Lower leg skin (tissue), 3 donors: ENCODE data around the gene AKR1C1.
"Not testable (repeated sequence)": the region's sequence is repeated elsewhere in the genome, so short reads cannot be mapped to it uniquely, and the experiment has no call there.

ENCODE experiments used
- CTCF ChIP-seq, 3 donors: fragments of 450-650 bp; IDR thresholded peaks; one replicate each; pipeline ENCODE4 v1.5.1; 2016; ENCODE audit warnings: antibody characterized with exemption in 3 of 3, mild to moderate bottlenecking in 3 of 3, moderate library complexity in 2 of 3
- POLR2A ChIP-seq, 2 donors: fragments of 450-650 bp; IDR thresholded peaks; one replicate each; pipeline ENCODE4 v1.6.1; 2016 to 2017; ENCODE audit warnings: antibody characterized with exemption in 2 of 2, mild to moderate bottlenecking in 1 of 2, moderate library complexity in 1 of 2

DNA sequence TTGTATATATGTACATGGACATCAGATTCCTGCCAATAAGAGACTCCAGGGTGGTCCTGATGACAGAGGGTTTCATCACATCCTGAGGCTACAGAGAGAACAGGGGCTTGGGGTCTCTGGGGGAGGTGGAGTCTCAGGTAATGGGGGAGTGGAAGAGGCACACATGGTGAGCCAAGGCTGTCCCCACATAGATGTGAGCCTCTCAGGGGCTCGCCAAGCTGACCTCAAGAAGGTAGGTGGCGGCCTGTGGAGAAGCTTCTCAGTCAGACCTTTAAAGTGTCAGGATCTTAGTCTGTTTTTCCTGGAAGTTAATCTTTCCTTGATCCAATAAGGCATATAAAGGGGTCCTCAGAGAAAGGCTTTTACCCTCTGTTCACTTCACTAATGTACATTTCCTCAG is 22.3 kb upstream of the AKR1C1 start:
- TF ChIP-seq CTCF, POLR2A (IDR thresholded peaks at IDR 0.05): not testable (repeated sequence)
